HL-60 (cell line): Measurements from ENCODE around the gene MAP2K3.

ENCODE experiments used
- DNase-seq, 2 experiments: peaks; one replicate each; pipeline ENCODE4 v3.0.0-alpha.2; 2010 to 2020; ENCODE audit warnings: low read depth in 1 of 2, low spot score in 1 of 2
- H3K27ac ChIP-seq: fragments of 250-450 bp; sonication (Bioruptor Pico); replicated peaks from 2 replicates; pipeline ENCODE4 v1.5.1; 2020; ENCODE audit warnings: mild to moderate bottlenecking, moderate library complexity
- H3K27me3 ChIP-seq: fragments of 250-450 bp; sonication (Bioruptor Pico); 2 replicates; pipeline ENCODE4 v1.5.1; 2021; ENCODE audit warnings: mild to moderate bottlenecking, moderate library complexity; ENCODE audit not compliant: insufficient read depth, poor library complexity, severe bottlenecking
- H3K4me3 ChIP-seq: replicated peaks from 2 replicates; pipeline ENCODE4 v1.5.1; 2011; ENCODE audit warnings: mild to moderate bottlenecking, control low read depth, low read length; ENCODE audit not compliant: insufficient read depth
- GABPA ChIP-seq: IDR thresholded peaks from 2 replicates; pipeline ENCODE4 v1.6.1; 2012; ENCODE audit warnings: low read depth
- POLR2AphosphoS5 ChIP-seq: IDR thresholded peaks from 2 replicates; pipeline ENCODE4 v1.6.1; 2012; ENCODE audit warnings: low read depth
- SPI1 ChIP-seq: IDR thresholded peaks from 2 replicates; pipeline ENCODE4 v1.6.1; 2012; ENCODE audit warnings: low read depth, mild to moderate bottlenecking, borderline replicate concordance
- TF ChIP-seq, protein P1 (sequence below): IDR thresholded peaks from one replicate; pipeline ENCODE4 v1.5.1; 2011; ENCODE audit warnings: low read length, control low read depth, inconsistent platforms; ENCODE audit not compliant: insufficient read depth
- TF ChIP-seq, protein P2 (sequence below): IDR thresholded peaks from 2 replicates; pipeline ENCODE4 v1.6.1; 2012; ENCODE audit warnings: low read depth; ENCODE audit not compliant: insufficient replicate concordance

Gene MAP2K3

DNA sequence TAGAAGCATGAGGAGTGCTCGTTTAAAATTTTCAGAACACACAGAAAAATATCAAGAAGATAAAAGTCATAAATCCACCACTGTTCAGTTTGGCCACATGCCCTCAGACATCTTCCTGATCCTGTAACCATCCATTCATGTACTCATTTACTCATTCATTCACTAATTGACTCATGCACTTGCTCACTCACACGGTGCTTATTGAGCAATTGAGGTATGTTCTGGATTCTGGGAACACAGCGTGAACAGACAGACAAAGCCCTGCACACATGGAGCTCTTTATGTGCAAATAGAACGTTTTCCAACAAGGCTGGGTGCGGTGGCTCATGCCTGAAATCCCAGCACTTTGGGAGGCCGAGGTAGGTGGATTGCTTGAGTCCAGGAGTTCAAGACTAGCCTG, 21.1 kb upstream of the MAP2K3 start:
- no peak overlapping the region for H3K4me3 ChIP-seq
- H3K27me3 ChIP-seq = no peaks in the 10 kb centered on the region
- TF ChIP-seq, protein P1, sequence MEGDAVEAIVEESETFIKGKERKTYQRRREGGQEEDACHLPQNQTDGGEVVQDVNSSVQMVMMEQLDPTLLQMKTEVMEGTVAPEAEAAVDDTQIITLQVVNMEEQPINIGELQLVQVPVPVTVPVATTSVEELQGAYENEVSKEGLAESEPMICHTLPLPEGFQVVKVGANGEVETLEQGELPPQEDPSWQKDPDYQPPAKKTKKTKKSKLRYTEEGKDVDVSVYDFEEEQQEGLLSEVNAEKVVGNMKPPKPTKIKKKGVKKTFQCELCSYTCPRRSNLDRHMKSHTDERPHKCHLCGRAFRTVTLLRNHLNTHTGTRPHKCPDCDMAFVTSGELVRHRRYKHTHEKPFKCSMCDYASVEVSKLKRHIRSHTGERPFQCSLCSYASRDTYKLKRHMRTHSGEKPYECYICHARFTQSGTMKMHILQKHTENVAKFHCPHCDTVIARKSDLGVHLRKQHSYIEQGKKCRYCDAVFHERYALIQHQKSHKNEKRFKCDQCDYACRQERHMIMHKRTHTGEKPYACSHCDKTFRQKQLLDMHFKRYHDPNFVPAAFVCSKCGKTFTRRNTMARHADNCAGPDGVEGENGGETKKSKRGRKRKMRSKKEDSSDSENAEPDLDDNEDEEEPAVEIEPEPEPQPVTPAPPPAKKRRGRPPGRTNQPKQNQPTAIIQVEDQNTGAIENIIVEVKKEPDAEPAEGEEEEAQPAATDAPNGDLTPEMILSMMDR = no peak
- TF ChIP-seq SPI1 = no peak
- TF ChIP-seq GABPA = no peak
- no peak for TF ChIP-seq POLR2AphosphoS5
- TF ChIP-seq, protein P2, sequence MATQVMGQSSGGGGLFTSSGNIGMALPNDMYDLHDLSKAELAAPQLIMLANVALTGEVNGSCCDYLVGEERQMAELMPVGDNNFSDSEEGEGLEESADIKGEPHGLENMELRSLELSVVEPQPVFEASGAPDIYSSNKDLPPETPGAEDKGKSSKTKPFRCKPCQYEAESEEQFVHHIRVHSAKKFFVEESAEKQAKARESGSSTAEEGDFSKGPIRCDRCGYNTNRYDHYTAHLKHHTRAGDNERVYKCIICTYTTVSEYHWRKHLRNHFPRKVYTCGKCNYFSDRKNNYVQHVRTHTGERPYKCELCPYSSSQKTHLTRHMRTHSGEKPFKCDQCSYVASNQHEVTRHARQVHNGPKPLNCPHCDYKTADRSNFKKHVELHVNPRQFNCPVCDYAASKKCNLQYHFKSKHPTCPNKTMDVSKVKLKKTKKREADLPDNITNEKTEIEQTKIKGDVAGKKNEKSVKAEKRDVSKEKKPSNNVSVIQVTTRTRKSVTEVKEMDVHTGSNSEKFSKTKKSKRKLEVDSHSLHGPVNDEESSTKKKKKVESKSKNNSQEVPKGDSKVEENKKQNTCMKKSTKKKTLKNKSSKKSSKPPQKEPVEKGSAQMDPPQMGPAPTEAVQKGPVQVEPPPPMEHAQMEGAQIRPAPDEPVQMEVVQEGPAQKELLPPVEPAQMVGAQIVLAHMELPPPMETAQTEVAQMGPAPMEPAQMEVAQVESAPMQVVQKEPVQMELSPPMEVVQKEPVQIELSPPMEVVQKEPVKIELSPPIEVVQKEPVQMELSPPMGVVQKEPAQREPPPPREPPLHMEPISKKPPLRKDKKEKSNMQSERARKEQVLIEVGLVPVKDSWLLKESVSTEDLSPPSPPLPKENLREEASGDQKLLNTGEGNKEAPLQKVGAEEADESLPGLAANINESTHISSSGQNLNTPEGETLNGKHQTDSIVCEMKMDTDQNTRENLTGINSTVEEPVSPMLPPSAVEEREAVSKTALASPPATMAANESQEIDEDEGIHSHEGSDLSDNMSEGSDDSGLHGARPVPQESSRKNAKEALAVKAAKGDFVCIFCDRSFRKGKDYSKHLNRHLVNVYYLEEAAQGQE = no peak
- no peak overlapping the region for H3K27ac ChIP-seq
- DNase-seq = no peak

DNA sequence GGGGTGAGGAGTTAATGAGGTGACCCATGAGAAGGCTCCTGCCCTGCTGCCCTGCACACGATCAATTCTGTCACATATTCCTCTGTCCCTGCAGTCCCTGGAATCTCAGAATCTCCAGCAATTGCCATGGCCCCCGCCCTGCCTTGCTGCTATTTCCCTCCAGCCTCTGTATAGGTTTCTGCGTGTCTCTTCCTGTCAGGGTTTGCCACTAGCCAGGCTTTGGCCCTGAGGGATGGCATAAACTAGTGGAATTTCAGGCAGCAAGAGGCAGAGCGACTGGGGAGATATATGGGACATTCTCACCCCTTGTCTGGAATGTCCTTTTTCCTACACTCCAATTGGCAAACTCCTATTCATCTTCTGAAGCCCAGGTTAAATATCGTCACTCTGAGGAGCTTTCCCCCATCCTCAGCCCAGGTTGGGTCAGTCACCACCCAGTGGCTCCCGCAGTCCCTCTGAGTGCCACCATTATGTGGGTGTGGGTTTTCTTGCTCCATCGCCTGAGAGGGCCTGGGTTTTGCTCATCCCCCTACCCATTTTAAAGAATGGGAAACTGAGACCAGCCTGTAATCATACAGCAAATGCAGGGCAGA, 15.8 kb upstream of the MAP2K3 start:
- H3K27me3 ChIP-seq = no peaks in the 10 kb centered on the region
- H3K4me3 ChIP-seq = no peak overlapping the region
- DNase-seq = no peak
- TF ChIP-seq, protein P2 = no peak
- TF ChIP-seq SPI1 = no peak
- no peak for TF ChIP-seq POLR2AphosphoS5
- TF ChIP-seq GABPA = no peak
- TF ChIP-seq, protein P1 = no peak
- H3K27ac ChIP-seq = no peak overlapping the region

DNA sequence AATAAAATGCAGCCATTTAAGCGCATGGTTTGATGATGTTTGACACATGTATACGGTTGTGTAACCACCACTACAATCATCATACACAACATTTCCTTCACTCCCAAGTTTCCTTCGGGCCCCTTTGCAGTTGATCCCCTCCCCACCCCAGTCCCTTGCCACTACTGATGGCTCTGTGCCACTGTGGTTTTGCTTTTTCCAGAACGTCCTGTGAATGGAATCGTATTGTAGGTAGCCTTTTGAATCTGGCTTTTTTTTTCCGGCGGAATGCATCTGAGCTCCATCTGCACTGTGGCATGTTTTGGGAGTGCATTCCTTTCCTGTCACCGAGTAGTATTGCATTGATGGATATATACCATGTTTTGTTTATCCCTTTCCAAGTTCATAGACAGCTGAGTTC, 15.1 kb upstream of the MAP2K3 start:
- TF ChIP-seq GABPA = no peak
- TF ChIP-seq, protein P2 = no peak
- TF ChIP-seq, protein P1 = no peak
- TF ChIP-seq POLR2AphosphoS5 = no peak
- TF ChIP-seq SPI1 = no peak
- Histone ChIP-seq H3K27me3 (no peaks in the 10 kb centered on the region), H3K27ac (no peak overlapping the region), H3K4me3 (no peak overlapping the region)
- DNase-seq = no peak
